Fibroblast of lung (primary cell): ENCODE results near the gene SNTN.

Experiments
- CTCF ChIP-seq, 2 donors: IDR thresholded peaks in 1 of 2; conservative IDR thresholded peaks in 1 of 2; 1 replicate in 1 of 2; 2 replicates in 1 of 2; pipeline ENCODE4 v1.5.1; 2011 to 2012; ENCODE audit warnings: low read length in 2 of 2, control low read depth in 1 of 2, inconsistent platforms in 1 of 2, low read depth in 1 of 2, mild to moderate bottlenecking in 1 of 2
- EZH2 ChIP-seq: IDR thresholded peaks from 2 replicates; pipeline ENCODE4 v1.5.1; 2012; ENCODE audit warnings: low read length, control low read depth, mild to moderate bottlenecking; ENCODE audit errors: missing control alignments

DNA sequence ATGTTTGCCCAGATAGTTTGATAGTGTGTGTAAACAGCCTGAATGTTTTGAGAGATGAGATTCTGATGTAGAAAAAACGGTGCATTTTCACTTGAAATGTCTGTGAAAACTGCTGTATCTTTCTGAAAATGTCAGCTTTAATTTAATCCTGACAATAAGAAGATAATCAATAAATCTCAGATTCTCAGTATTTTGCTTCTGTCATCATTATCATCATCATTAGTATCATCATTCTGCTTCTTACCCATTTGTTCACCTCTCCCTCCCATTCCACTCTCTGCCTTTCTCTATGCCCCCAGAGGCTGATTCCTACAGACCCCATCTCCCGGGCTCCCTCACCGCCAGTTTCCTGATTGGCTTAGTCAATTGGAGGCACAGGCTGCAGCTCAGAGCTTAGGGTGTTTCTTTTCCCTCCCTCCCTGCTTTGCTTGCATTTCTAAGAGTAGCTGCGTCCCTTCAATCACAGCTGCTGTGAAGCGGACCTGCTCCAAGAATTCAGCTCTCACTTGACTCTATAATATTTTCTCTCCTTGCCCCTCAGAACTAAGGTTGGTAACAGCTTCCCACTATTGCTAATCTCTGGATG, 8.2 kb upstream of the SNTN start:
- no peak for TF ChIP-seq CTCF (conservative IDR thresholded peaks at IDR 0.05 in 1 of 2, IDR thresholded peaks at IDR 0.05 in 1 of 2; ENCODE audit: low read depth in 1 of 2, low read length in 2 of 2)
- TF ChIP-seq EZH2: no peak
